Measurements from ENCODE around the gene POLD1.
A peak's percentile ranks its signal among the peaks of the same experiment; 100 is the strongest.
"Not testable (repeated sequence)": the region's sequence is repeated elsewhere in the genome, so short reads cannot be mapped to it uniquely, and the experiment has no call there.

The POLD1 gene

GRCh38 chr19:50365434-50366306 lies 18.5 kb upstream of the POLD1 start, which contains the start of gene NAPSA:
TSS of gene NAPSA (minus strand) at chr19:50365639. CDS start at chr19:50365621, 18 bp downstream.
- no peak for DNase-seq (ENCODE audit: low read depth in 2 of 2)

- DNase-seq (ENCODE audit: low read depth in 2 of 2): peak; percentile 57 to 58
Measured at GRCh38 chr19:50368649-50369570, 15.2 kb upstream of the POLD1 start.

GRCh38 chr19:50371914-50372475 lies 12.2 kb upstream of the POLD1 start:
- DNase-seq (ENCODE audit: low read depth in 2 of 2): no peak

GRCh38 chr19:50376166-50377050 lies 7.7 kb upstream of the POLD1 start, which contains the start of gene NR1H2:
TSS of gene NR1H2 (plus strand) at chr19:50376457. CDS start at chr19:50377606, 1,149 bp downstream.
- DNase-seq (ENCODE audit: low read depth in 2 of 2): peak; percentile 85 to 90

GRCh38 chr19:50377051-50377461 lies 7.1 kb upstream of the POLD1 start:
- DNase-seq (ENCODE audit: low read depth in 2 of 2): peak in 1 of 2 donors; percentile 35

GRCh38 chr19:50377517-50377916 lies 6.6 kb upstream of the POLD1 start:
- DNase-seq (ENCODE audit: low read depth in 2 of 2): no peak

- DNase-seq (ENCODE audit: low read depth in 2 of 2): no peak
Measured at GRCh38 chr19:50378169-50378862, 5.8 kb upstream of the POLD1 start.

- DNase-seq (ENCODE audit: low read depth in 2 of 2): no peak
Measured at GRCh38 chr19:50378863-50379236, 5.3 kb upstream of the POLD1 start.

- no peak for DNase-seq (ENCODE audit: low read depth in 2 of 2)
Measured at GRCh38 chr19:50379602-50380001, 4.5 kb upstream of the POLD1 start.

- DNase-seq (ENCODE audit: low read depth in 2 of 2): no peak
Measured at GRCh38 chr19:50380137-50380536, 4.0 kb upstream of the POLD1 start.

GRCh38 chr19:50380751-50381151 lies 3.4 kb upstream of the POLD1 start:
- DNase-seq (ENCODE audit: low read depth in 2 of 2): no peak

- no peak for DNase-seq (ENCODE audit: low read depth in 2 of 2)
Measured at GRCh38 chr19:50381881-50382729, 2.0 kb upstream of the POLD1 start.

GRCh38 chr19:50383001-50383851 lies 921 bp upstream of the POLD1 start:
- DNase-seq (ENCODE audit: low read depth in 2 of 2): no peak

- no peak for DNase-seq (ENCODE audit: low read depth in 2 of 2)
Measured at GRCh38 chr19:50384685-50385535, 763 bp downstream of the POLD1 start.

- no peak for DNase-seq (ENCODE audit: low read depth in 2 of 2)
Measured at GRCh38 chr19:50387176-50387867, 3.2 kb downstream of the POLD1 start.

GRCh38 chr19:50387868-50388245 lies 3.7 kb downstream of the POLD1 start:
- no peak for DNase-seq (ENCODE audit: low read depth in 2 of 2)

GRCh38 chr19:50390295-50390694 lies 6.1 kb downstream of the POLD1 start:
- DNase-seq (ENCODE audit: low read depth in 2 of 2): not testable (repeated sequence)
